Activated CD4-positive, alpha-beta T cell treated with anti-CD3 and anti-CD28 coated beads, Interleukin-2, amount 10 ng/mL, durations not matched to agents 7 days and 5 days (primary cell): ENCODE measurements around the gene SLC2A11. TPM values are rescaled to one million over a fixed set of nuclear protein-coding genes. Genes with fewer than 3 reads are reported as not detected.
A peak's percentile ranks its signal among the peaks of the same experiment; 100 is the strongest.
"Not testable (repeated sequence)": the region's sequence is repeated elsewhere in the genome, so short reads cannot be mapped to it uniquely, and the experiment has no call there.

Experiments
- CTCF ChIA-PET: fragments of 350-600 bp; sonication (Branson Sonifier 250); formaldehyde crosslinking; loops from one replicate; lab custom pipeline; 2021; ENCODE audit warnings: antibody characterized with exemption; lab: Charles Lee
- POLR2A ChIA-PET: fragments of 350-600 bp; sonication (Branson Sonifier 250); formaldehyde crosslinking; loops from one replicate; lab custom pipeline; 2021; ENCODE audit warnings: antibody characterized with exemption; lab: Charles Lee
- DNase-seq: peaks from one replicate; pipeline ENCODE4 v3.0.0-alpha.2; 2020
- H3K27ac Mint-ChIP-seq: one replicate; pipeline ENCODE4 v1.8.0; 2021; ENCODE audit warnings: mild to moderate bottlenecking, moderate library complexity, mixed read lengths
- H3K27me3 Mint-ChIP-seq: one replicate; pipeline ENCODE4 v1.8.0; 2021; ENCODE audit warnings: mixed read lengths
- H3K36me3 Mint-ChIP-seq: one replicate; pipeline ENCODE4 v1.8.0; 2021; ENCODE audit warnings: low read depth, mixed read lengths
- H3K4me1 Mint-ChIP-seq: one replicate; pipeline ENCODE4 v1.8.0; 2021; ENCODE audit warnings: mixed read lengths
- H3K4me3 Mint-ChIP-seq: one replicate; pipeline ENCODE4 v1.8.0; 2021; ENCODE audit warnings: mild to moderate bottlenecking, moderate library complexity, mixed read lengths
- H3K9me3 Mint-ChIP-seq: one replicate; pipeline ENCODE4 v1.8.0; 2021; ENCODE audit warnings: mixed read lengths
- total RNA-seq, 2 experiments: library from RNA; stranded (reverse); gene quantifications; one replicate each; pipeline ENCODE4 v1.2.3, GENCODE V29; 2021

SLC2A11 gene
- total RNA-seq, 2 experiments from 2014 or later = 7.8 to 8.8 TPM

- peaks cover 34% of the 10 kb centered on the region for H3K4me1 Mint-ChIP-seq
- H3K9me3 Mint-ChIP-seq = no peaks in the 10 kb centered on the region
- ChIA-PET CTCF (interaction anchor here (1.0 kb wide), 1 partner anchor 14 kb away, joined by 4 read pairs; no protein-coding TSS in a partner anchor), POLR2A (no interaction called here)
- DNase-seq = no peak
- peak overlapping the region; percentile 22 for H3K4me3 Mint-ChIP-seq
- H3K27ac Mint-ChIP-seq = peak overlapping the region; percentile 4
- peaks cover 23% of the 10 kb centered on the region for H3K36me3 Mint-ChIP-seq
- no peaks in the 10 kb centered on the region for H3K27me3 Mint-ChIP-seq
Observed at GRCh38 chr22:23896523-23897186, 39.0 kb downstream of the SLC2A11 start.

DNA sequence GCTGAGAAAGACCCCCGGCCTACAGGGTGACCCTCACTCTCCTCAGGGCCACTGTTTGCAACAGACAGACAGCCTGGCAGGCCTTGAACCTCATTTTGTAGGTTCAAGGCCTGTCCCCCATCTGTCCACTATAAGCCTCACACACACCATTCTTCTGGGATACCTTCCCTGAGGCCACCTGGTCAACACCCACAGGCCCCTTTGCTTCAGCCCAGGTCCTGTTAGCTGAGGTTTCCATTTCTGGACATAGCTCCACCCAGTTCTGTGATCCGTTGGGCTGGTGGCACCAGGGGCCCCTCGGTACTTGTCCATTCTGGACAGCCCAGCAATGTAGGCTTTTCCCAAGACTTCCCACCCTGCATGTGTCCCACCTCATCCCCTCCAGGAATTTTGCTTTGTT lies 39.6 kb downstream of the SLC2A11 start:
- ChIA-PET POLR2A (no interaction called here), CTCF (no interaction called here)
- Mint-ChIP-seq H3K4me1 (peaks cover 34% of the 10 kb centered on the region), H3K36me3 (peaks cover 23% of the 10 kb centered on the region), H3K4me3 (peak overlapping the region; percentile 7), H3K27me3 (no peaks in the 10 kb centered on the region), H3K9me3 (no peaks in the 10 kb centered on the region), H3K27ac (no peak overlapping the region)
- DNase-seq = no peak

DNA sequence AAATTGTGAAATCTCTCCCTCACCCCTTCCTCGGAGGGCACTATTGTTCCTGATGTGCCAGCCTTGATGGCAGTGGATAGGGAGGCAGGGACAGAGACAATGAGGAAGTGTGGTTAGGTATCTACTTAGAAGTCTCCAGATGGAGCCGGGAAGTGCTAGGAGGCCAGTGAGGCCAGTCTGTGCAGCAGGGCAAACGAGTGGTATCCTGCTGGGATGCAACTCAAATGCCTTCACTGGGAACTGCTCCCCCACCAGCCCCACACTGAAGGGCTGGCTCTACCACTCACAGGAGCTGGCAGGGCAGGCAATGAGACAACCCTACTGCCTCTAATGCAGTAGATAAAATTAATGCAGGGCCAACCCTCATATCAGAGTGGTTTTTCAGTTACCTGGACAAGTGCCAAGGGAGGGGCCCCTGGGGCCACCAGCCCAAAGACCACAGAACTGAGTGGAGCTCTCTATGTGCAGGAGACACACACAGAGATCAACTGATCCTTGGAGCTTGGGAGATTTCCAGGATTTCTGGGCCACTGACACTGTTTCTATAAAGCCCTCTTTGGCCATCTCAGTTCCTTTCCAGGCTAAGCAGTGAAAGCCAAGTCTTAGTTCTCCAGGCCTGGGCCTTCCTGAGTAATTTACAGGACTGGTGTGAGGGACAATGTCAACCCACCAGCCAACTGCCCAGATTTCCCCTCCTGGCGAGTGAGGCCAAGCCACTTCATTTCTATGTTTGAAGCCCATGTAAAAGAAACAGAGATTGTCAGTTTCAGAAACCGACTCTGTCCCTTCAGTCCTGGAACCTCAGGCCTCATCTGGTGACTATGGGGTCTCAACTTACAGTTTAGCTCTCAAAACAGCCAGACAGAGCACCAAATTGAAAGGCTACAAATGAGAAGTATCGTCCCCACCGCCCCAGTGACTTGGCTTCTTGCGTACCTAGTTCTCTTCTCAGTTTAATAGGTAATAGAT lies 40.6 kb downstream of the SLC2A11 start:
- peaks cover 23% of the 10 kb centered on the region for H3K36me3 Mint-ChIP-seq
- H3K27ac Mint-ChIP-seq = peak overlapping the region; percentile 2
- POLR2A ChIA-PET = interaction anchor here (1.4 kb wide), 1 partner anchor 15 kb away, joined by 4 read pairs; no protein-coding TSS in a partner anchor

GRCh38 chr22:23899042-23899745 lies 41.5 kb downstream of the SLC2A11 start:
- H3K4me3 Mint-ChIP-seq = no peak overlapping the region
- peaks cover 22% of the 10 kb centered on the region for H3K4me1 Mint-ChIP-seq
- no peaks in the 10 kb centered on the region for H3K27me3 Mint-ChIP-seq
- CTCF ChIA-PET = no interaction called here
- no peak for DNase-seq
- no peak overlapping the region for H3K27ac Mint-ChIP-seq
- peaks cover 23% of the 10 kb centered on the region for H3K36me3 Mint-ChIP-seq
- POLR2A ChIA-PET = interaction anchor here (1.4 kb wide), 1 partner anchor 14 kb away, joined by 4 read pairs; no protein-coding TSS in a partner anchor
- H3K9me3 Mint-ChIP-seq = no peaks in the 10 kb centered on the region

More for the DNA sequence above, 40.6 kb downstream of the SLC2A11 start:
- Mint-ChIP-seq H3K4me3 (no peak overlapping the region), H3K9me3 (no peaks in the 10 kb centered on the region), H3K27me3 (no peaks in the 10 kb centered on the region), H3K4me1 (peaks cover 28% of the 10 kb centered on the region)
- CTCF ChIA-PET = no interaction called here
- no peak for DNase-seq

DNA sequence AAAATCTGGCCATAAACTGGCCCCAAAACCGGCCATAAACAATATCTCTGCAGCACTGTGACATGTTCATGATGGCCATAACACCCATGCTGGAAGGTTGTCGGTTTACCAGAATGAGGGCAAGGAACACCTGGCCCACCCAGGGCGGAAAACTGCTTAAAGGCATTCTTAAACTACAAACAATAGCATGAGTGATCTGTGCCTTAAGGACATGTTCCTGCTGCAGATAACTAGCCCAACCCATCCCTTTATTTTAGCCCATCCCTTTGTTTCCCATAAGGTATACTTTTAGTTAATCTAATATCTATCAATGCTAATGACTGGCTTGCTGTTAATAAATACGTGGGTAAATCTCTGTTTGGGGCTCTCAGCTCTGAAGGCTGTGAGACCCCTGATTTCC lies 42.6 kb downstream of the SLC2A11 start:
- H3K4me3 Mint-ChIP-seq, DNase-seq, POLR2A ChIA-PET, H3K27me3 Mint-ChIP-seq, H3K27ac Mint-ChIP-seq, H3K9me3 Mint-ChIP-seq: not testable (repeated sequence)
- CTCF ChIA-PET = interaction anchor here (2.1 kb wide), 1 partner anchor 10 kb away, joined by 6 read pairs; no protein-coding TSS in a partner anchor
- peaks cover 25% of the 10 kb centered on the region for H3K4me1 Mint-ChIP-seq
- H3K36me3 Mint-ChIP-seq = peaks cover 18% of the 10 kb centered on the region

GRCh38 chr22:23901600-23901999 lies 43.9 kb downstream of the SLC2A11 start:
- H3K4me3 Mint-ChIP-seq = no peak overlapping the region

GRCh38 chr22:23903328-23903971 lies 45.8 kb downstream of the SLC2A11 start:
- H3K27me3 Mint-ChIP-seq = no peaks in the 10 kb centered on the region
- CTCF ChIA-PET = interaction anchor here (0.5 to 3.6 kb wide), 3 partner anchors 9 to 489 kb away, joined by 3 to 22 read pairs (median 18); partner anchors contain the start of gene MIF

More at GRCh38 chr22:23901600-23901999, 43.9 kb downstream of the SLC2A11 start:
- ChIA-PET CTCF (interaction anchor here (2.1 to 3.1 kb wide), 2 partner anchors 9 to 11 kb away, joined by 6 to 18 read pairs; no protein-coding TSS in a partner anchor), POLR2A (no interaction called here)
- Mint-ChIP-seq H3K27me3 (no peaks in the 10 kb centered on the region), H3K4me1 (peaks cover 15% of the 10 kb centered on the region), H3K27ac (no peak overlapping the region), H3K36me3 (peaks cover 11% of the 10 kb centered on the region), H3K9me3 (no peaks in the 10 kb centered on the region)
- DNase-seq = no peak

DNA sequence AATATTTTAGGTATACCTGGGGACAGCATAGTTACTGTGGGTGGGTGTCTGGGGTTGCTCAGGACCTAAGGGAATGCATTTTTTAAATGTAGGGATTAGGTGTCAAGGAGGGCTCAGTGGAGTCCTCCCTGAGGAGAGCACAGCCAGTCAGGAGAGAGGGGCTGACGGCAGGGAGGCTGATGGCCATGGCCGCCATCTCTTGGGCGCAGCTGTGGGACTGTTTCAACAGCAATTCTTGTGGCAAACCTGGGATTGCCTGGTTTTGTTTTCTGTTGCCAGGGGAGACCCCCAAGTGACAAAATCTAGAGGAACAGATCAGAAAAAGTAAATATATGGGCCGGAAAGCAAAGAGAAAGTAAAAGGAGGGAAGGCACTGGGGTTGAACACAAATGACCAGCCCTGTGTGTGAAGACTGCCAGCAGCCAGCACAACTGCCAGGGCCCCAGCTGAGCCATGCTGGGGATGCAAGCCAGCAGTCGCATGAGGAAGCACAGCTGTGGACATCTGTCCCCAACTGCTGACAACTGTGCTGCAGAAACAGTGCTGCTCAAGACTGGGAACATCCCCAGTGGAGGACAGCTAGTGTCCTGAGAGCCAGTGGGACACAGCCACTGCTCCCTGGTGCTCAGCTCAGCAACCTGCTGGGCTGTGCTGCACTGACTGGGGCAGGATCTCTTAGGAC lies 47.0 kb downstream of the SLC2A11 start:
- no peaks in the 10 kb centered on the region for H3K36me3 Mint-ChIP-seq
- no peak overlapping the region for H3K4me3 Mint-ChIP-seq
- no peak overlapping the region for H3K27ac Mint-ChIP-seq
- H3K27me3 Mint-ChIP-seq = no peaks in the 10 kb centered on the region
- CTCF ChIA-PET = interaction anchor here (1.1 to 3.6 kb wide), 2 partner anchors 8 to 11 kb away, joined by 3 to 22 read pairs; partner anchors contain the start of gene MIF
- H3K9me3 Mint-ChIP-seq = no peaks in the 10 kb centered on the region
- no peak for DNase-seq
- POLR2A ChIA-PET = no interaction called here
- peaks cover 5% of the 10 kb centered on the region for H3K4me1 Mint-ChIP-seq

More at GRCh38 chr22:23903328-23903971, 45.8 kb downstream of the SLC2A11 start:
- POLR2A ChIA-PET = interaction anchor here (1.3 kb wide), 1 partner anchor 10 kb away, joined by 4 read pairs; the partner anchor contains the start of gene MIF
- DNase-seq = no peak
- H3K36me3 Mint-ChIP-seq = no peaks in the 10 kb centered on the region
- peaks cover 5% of the 10 kb centered on the region for H3K4me1 Mint-ChIP-seq
- H3K9me3 Mint-ChIP-seq = no peaks in the 10 kb centered on the region
- H3K4me3 Mint-ChIP-seq = no peak overlapping the region
- H3K27ac Mint-ChIP-seq = no peak overlapping the region

DNA sequence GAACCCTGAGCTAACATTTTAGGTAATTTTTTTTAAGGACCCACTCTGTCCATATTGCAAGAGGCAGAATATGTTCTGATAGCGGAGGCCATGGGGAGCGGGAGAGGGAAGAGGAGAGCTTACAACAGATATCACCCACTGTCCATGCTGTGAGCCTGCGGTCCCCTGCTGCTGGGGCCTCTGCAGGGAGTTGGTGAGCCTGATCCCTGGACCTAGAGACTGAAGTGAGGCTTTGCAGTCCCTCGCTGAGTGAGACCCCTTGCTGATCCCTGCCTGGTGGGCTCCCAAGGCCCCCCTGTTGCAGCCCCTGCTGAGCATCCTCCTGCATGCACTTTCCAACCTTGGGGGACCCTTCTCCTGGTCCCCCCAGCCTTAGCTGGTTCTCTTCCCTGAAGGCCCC lies 49.0 kb downstream of the SLC2A11 start:
- CTCF ChIA-PET = no interaction called here
- POLR2A ChIA-PET = no interaction called here
- Mint-ChIP-seq H3K36me3 (no peaks in the 10 kb centered on the region), H3K27me3 (no peaks in the 10 kb centered on the region), H3K4me1 (peaks cover 7% of the 10 kb centered on the region), H3K27ac (no peak overlapping the region), H3K9me3 (no peaks in the 10 kb centered on the region), H3K4me3 (no peak overlapping the region)
- DNase-seq = no peak

DNA sequence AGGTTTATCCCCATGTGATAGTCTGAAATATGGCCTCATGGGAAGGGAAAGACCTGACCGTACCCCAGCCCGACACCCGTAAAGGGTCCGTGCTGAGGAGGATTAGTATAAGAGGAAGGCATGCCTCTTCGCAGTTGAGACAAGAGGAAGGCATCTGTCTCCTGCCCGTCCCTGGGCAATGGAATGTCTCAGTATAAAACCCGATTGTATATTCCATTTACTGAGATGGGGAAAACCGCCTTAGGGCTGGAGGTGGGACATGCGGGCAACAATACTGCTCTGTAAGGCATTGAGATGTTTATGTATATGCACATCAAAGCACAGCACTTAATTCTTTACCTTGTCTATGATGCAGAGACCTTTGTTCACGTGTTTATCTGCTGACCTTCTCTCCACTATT lies 49.7 kb downstream of the SLC2A11 start:
- CTCF ChIA-PET, H3K36me3 Mint-ChIP-seq, H3K27ac Mint-ChIP-seq, POLR2A ChIA-PET, H3K27me3 Mint-ChIP-seq, DNase-seq, H3K4me3 Mint-ChIP-seq, H3K9me3 Mint-ChIP-seq: not testable (repeated sequence)
- H3K4me1 Mint-ChIP-seq = peaks cover 14% of the 10 kb centered on the region

DNA sequence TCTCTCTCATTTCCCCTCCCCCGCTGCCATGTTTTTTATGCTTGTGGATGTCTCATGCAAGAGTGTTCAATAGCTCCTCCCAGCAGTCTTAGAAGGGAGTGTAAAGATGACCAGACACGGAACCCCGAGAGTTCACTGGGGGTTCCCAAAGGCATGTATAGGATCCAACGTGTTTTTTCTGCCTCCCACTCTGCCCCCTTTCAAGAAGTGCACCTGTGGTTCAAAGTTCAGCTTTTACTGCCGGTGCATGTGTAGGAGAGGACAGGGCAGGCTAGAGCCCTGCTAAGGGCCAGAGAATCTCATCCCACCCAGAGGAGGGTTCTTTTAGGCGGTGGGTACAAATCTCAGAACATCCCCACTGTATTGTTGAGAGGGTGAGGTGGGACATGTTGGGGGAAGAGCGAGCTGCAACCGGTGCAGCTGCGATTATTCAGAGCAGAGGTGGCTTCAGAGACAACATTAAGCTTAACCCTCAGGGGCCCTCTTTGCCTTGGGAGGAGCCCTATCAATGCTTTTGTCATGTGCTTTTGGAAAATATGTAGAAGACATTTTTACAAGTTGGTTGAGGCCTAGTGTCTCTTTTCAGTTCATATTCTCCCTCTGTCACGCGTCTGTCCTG lies 51.0 kb downstream of the SLC2A11 start:
- Mint-ChIP-seq H3K4me1 (peaks cover 24% of the 10 kb centered on the region), H3K27ac (no peak overlapping the region), H3K4me3 (no peak overlapping the region), H3K36me3 (no peaks in the 10 kb centered on the region), H3K9me3 (no peaks in the 10 kb centered on the region), H3K27me3 (no peaks in the 10 kb centered on the region)
- DNase-seq = no peak
- POLR2A ChIA-PET = interaction anchor here (0.6 to 1.2 kb wide), 2 partner anchors 14 to 100 kb away, joined by 3 to 4 read pairs; partner anchors contain the start of gene MIF
- CTCF ChIA-PET = interaction anchor here (1.2 kb wide), 1 partner anchor 15 kb away, joined by 6 read pairs; the partner anchor contains the start of gene MIF
